Tibial artery (tissue), 4 donors: ENCODE results near the gene PHLDB1.

ENCODE experiments used
- DNase-seq, 2 donors: peaks; one replicate each; pipeline ENCODE4 v3.0.0-alpha.2; 2019
- H3K27ac ChIP-seq, 2 donors: fragments of 200-600 bp; sonication (generic) in 1 of 2; 1 replicate in 1 of 2; 2 replicates in 1 of 2; pipeline ENCODE4 v1.5.1; 2018 to 2019; ENCODE audit warnings: mild to moderate bottlenecking in 1 of 2
- H3K27me3 ChIP-seq, 2 donors: fragments of 200-600 bp; sonication (generic) in 1 of 2; one replicate each; pipeline versions ENCODE4 v1.5.1 to v1.6.0; 2016 to 2019
- H3K36me3 ChIP-seq, 3 donors: fragments of 200-600 bp; sonication (generic) in 2 of 3; one replicate each; pipeline ENCODE4 v1.5.1; 2016 to 2019; ENCODE audit warnings: mild to moderate bottlenecking in 2 of 3
- H3K4me1 ChIP-seq, 4 donors: fragments of 200-600 bp; sonication (generic) in 2 of 4; 1 replicate in 3 of 4; 2 replicates in 1 of 4; pipeline ENCODE4 v1.5.1; 2016 to 2019
- H3K4me3 ChIP-seq, 2 donors: fragments of 200-600 bp; sonication (generic) in 1 of 2; 1 replicate in 1 of 2; 2 replicates in 1 of 2; pipeline ENCODE4 v1.5.1; 2018 to 2019; ENCODE audit warnings: mild to moderate bottlenecking in 2 of 2
- H3K9me3 ChIP-seq, 3 donors: fragments of 200-600 bp; sonication (generic) in 1 of 3; one replicate each; pipeline ENCODE4 v1.5.1; 2016 to 2019
- CTCF ChIP-seq, 2 experiments: fragments of 200-600 bp in 1 of 2; fragments of 450-650 bp in 1 of 2; IDR thresholded peaks; one replicate each; pipeline ENCODE4 v1.5.1; 2017 to 2019; ENCODE audit warnings: antibody characterized with exemption in 2 of 2, mild to moderate bottlenecking in 1 of 2, moderate library complexity in 1 of 2
- intact Hi-C: fragments of 100-400 bp; cut with DNase I; formaldehyde crosslinking; loops from one replicate; pipeline ENCODE4 v1.15.0; 2023; ENCODE audit warnings: low total_unique reads

Gene PHLDB1

GRCh38 chr11:118646393-118646792 lies 39.0 kb downstream of the PHLDB1 start:
- Histone ChIP-seq H3K4me1 (peaks cover 0 to 4% (median 0%) of the 10 kb centered on the region in 4 donors), H3K4me3 (no peak overlapping the region), H3K36me3 (peaks cover 69 to 98% (median 95%) of the 10 kb centered on the region in 3 donors), H3K9me3 (no peaks in the 10 kb centered on the region), H3K27ac (no peak overlapping the region), H3K27me3 (no peaks in the 10 kb centered on the region)
- peak in 1 of 2 donors; percentile 20 for DNase-seq
- intact Hi-C loops: no loop called here
- TF ChIP-seq CTCF (IDR thresholded peaks at IDR 0.05): no peak

GRCh38 chr11:118648291-118648690 lies 40.9 kb downstream of the PHLDB1 start:
- H3K27ac ChIP-seq: no peak overlapping the region
- DNase-seq: peak in 1 of 2 donors; percentile 42
- H3K9me3 ChIP-seq: no peaks in the 10 kb centered on the region
- H3K4me3 ChIP-seq: no peak overlapping the region
- TF ChIP-seq CTCF (IDR thresholded peaks at IDR 0.05): no peak
- intact Hi-C loops: no loop called here
- no peaks in the 10 kb centered on the region for H3K4me1 ChIP-seq
- peaks cover 71 to 98% (median 95%) of the 10 kb centered on the region in 3 donors for H3K36me3 ChIP-seq
- no peaks in the 10 kb centered on the region for H3K27me3 ChIP-seq

GRCh38 chr11:118649941-118650340 lies 42.5 kb downstream of the PHLDB1 start:
- Histone ChIP-seq H3K27me3 (no peaks in the 10 kb centered on the region), H3K36me3 (peaks cover 62 to 98% (median 93%) of the 10 kb centered on the region in 3 donors), H3K27ac (no peak overlapping the region), H3K4me3 (no peak overlapping the region), H3K4me1 (no peaks in the 10 kb centered on the region), H3K9me3 (no peaks in the 10 kb centered on the region)
- DNase-seq: peak in 1 of 2 donors; percentile 45
- no peak for TF ChIP-seq CTCF (IDR thresholded peaks at IDR 0.05)
- intact Hi-C loops: no loop called here

GRCh38 chr11:118650366-118650765 lies 43.0 kb downstream of the PHLDB1 start:
- Histone ChIP-seq H3K4me3 (no peak overlapping the region), H3K4me1 (no peaks in the 10 kb centered on the region), H3K27me3 (no peaks in the 10 kb centered on the region), H3K9me3 (no peaks in the 10 kb centered on the region), H3K36me3 (peaks cover 59 to 98% (median 93%) of the 10 kb centered on the region in 3 donors), H3K27ac (no peak overlapping the region)
- no peak for TF ChIP-seq CTCF (IDR thresholded peaks at IDR 0.05)
- intact Hi-C loops: no loop called here
- DNase-seq: no peak

- Histone ChIP-seq H3K27ac (no peak overlapping the region), H3K36me3 (peaks cover 52 to 99% (median 96%) of the 10 kb centered on the region in 3 donors), H3K4me1 (no peaks in the 10 kb centered on the region), H3K4me3 (no peak overlapping the region), H3K27me3 (no peaks in the 10 kb centered on the region), H3K9me3 (no peaks in the 10 kb centered on the region)
- peak in 1 of 2 donors; percentile 41 for DNase-seq
- intact Hi-C loops: no loop called here
- TF ChIP-seq CTCF (IDR thresholded peaks at IDR 0.05): no peak
Measured at GRCh38 chr11:118651820-118652219, 44.4 kb downstream of the PHLDB1 start.

- peak in 1 of 2 donors; percentile 32 for DNase-seq
- peaks cover 43 to 100% (median 94%) of the 10 kb centered on the region in 3 donors for H3K36me3 ChIP-seq
- TF ChIP-seq CTCF (IDR thresholded peaks at IDR 0.05): no peak
- H3K27me3 ChIP-seq: no peaks in the 10 kb centered on the region
- H3K4me3 ChIP-seq: no peak overlapping the region
- no peaks in the 10 kb centered on the region for H3K9me3 ChIP-seq
- H3K4me1 ChIP-seq: no peaks in the 10 kb centered on the region
- intact Hi-C loops: no loop called here
- H3K27ac ChIP-seq: no peak overlapping the region
Measured at GRCh38 chr11:118652681-118653181, 45.3 kb downstream of the PHLDB1 start.
